ENCODE results near the gene SLC36A3.

Gene SLC36A3

DNA sequence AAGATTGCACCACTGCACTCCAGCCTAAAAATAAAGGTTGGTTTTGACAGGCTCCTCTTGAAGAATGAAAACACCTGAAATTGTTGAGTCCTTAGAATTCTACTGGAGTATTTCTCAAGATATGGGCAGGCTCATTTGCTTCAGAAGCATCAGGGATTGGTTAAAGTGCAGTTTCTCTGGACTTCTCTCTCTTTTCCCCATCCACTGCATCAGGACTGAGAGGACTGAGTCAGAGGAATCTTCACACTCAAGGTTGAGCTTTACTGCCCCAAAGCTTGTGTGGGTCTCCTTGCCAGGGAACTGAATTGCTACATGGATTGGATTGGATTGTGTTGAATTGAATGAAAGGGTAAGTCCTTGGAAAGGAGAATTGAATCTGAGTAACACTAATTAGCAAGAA, 72.2 kb downstream of the SLC36A3 start:
- no peak overlapping the region for H3K4me3 ChIP-seq (ENCODE audit: low read length)
- no peaks in the 10 kb centered on the region for H3K27me3 ChIP-seq (ENCODE audit: control insufficient read depth, insufficient read depth, low read length)
- no peaks in the 10 kb centered on the region for H3K36me3 ChIP-seq (ENCODE audit: control insufficient read depth, insufficient read depth, low read length)
- H3K9me3 ChIP-seq (ENCODE audit: control insufficient read depth, insufficient read depth, low read length), result no peaks in the 10 kb centered on the region
- H3K27ac ChIP-seq (ENCODE audit: low read length), result no peak overlapping the region
- DNase-seq (ENCODE audit: low read depth, low spot score), result no peak
- no peaks in the 10 kb centered on the region for H3K4me1 ChIP-seq (ENCODE audit: control insufficient read depth, insufficient read depth, low read length)

- H3K27ac ChIP-seq (ENCODE audit: low read length), result no peak overlapping the region
- H3K4me1 ChIP-seq (ENCODE audit: control insufficient read depth, insufficient read depth, low read length), result no peaks in the 10 kb centered on the region
- no peak overlapping the region for H3K4me3 ChIP-seq (ENCODE audit: low read length)
- DNase-seq (ENCODE audit: low read depth, low spot score), result no peak
- H3K36me3 ChIP-seq (ENCODE audit: control insufficient read depth, insufficient read depth, low read length), result no peaks in the 10 kb centered on the region
- no peaks in the 10 kb centered on the region for H3K9me3 ChIP-seq (ENCODE audit: control insufficient read depth, insufficient read depth, low read length)
- WGBS (ENCODE audit: insufficient coverage, insufficient read length), result no CpG with 5 or more reads among the region's 6 CpGs
- no peaks in the 10 kb centered on the region for H3K27me3 ChIP-seq (ENCODE audit: control insufficient read depth, insufficient read depth, low read length)
Measured at GRCh38 chr5:151230048-151230680, 73.4 kb downstream of the SLC36A3 start.

GRCh38 chr5:151228986-151229385, 74.6 kb downstream of the SLC36A3 start:
- no peak overlapping the region for H3K4me3 ChIP-seq (ENCODE audit: low read length)
- no peak overlapping the region for H3K27ac ChIP-seq (ENCODE audit: low read length)
- WGBS (ENCODE audit: insufficient coverage, insufficient read length), result no CpG with 5 or more reads among the region's 2 CpGs
- no peaks in the 10 kb centered on the region for H3K27me3 ChIP-seq (ENCODE audit: control insufficient read depth, insufficient read depth, low read length)
- H3K36me3 ChIP-seq (ENCODE audit: control insufficient read depth, insufficient read depth, low read length), result no peaks in the 10 kb centered on the region
- DNase-seq (ENCODE audit: low read depth, low spot score), result no peak
- no peaks in the 10 kb centered on the region for H3K9me3 ChIP-seq (ENCODE audit: control insufficient read depth, insufficient read depth, low read length)
- H3K4me1 ChIP-seq (ENCODE audit: control insufficient read depth, insufficient read depth, low read length), result no peaks in the 10 kb centered on the region

DNA sequence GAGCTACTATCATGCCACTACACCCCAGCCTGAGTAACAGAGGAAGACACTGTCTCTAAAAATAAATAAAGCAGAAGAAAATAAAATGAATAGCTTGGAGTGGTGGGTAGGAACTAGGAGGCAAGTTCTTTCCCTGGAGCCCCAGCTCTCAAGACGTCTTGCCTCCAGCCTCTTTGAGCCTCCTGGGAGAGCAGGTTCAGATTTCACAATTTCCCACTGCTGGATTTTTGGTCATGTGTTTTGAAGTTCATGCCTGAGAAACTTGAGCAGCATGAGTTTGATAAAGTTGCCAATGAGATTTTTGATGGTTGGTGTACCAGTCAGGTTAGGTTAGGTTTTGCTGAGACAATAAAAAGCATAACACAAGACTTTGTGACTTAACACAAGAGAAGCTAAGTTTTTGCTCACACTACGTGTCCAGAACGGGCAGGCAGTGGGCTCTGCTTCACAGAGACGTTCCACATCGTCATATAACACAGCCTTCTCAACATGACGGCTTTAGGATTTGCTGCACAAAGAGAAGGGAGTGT, 75.6 kb downstream of the SLC36A3 start:
- Histone ChIP-seq H3K27ac (ENCODE audit: low read length) (no peak overlapping the region), H3K36me3 (ENCODE audit: control insufficient read depth, insufficient read depth, low read length) (no peaks in the 10 kb centered on the region), H3K4me1 (ENCODE audit: control insufficient read depth, insufficient read depth, low read length) (no peaks in the 10 kb centered on the region), H3K4me3 (ENCODE audit: low read length) (no peak overlapping the region), H3K27me3 (ENCODE audit: control insufficient read depth, insufficient read depth, low read length) (no peaks in the 10 kb centered on the region), H3K9me3 (ENCODE audit: control insufficient read depth, insufficient read depth, low read length) (no peaks in the 10 kb centered on the region)
- DNase-seq (ENCODE audit: low read depth, low spot score), result no peak
- no CpG with 5 or more reads among the region's 6 CpGs for WGBS (ENCODE audit: insufficient coverage, insufficient read length)
